ENCODE measurements around the gene CARNS1.

CARNS1 gene, protein sequence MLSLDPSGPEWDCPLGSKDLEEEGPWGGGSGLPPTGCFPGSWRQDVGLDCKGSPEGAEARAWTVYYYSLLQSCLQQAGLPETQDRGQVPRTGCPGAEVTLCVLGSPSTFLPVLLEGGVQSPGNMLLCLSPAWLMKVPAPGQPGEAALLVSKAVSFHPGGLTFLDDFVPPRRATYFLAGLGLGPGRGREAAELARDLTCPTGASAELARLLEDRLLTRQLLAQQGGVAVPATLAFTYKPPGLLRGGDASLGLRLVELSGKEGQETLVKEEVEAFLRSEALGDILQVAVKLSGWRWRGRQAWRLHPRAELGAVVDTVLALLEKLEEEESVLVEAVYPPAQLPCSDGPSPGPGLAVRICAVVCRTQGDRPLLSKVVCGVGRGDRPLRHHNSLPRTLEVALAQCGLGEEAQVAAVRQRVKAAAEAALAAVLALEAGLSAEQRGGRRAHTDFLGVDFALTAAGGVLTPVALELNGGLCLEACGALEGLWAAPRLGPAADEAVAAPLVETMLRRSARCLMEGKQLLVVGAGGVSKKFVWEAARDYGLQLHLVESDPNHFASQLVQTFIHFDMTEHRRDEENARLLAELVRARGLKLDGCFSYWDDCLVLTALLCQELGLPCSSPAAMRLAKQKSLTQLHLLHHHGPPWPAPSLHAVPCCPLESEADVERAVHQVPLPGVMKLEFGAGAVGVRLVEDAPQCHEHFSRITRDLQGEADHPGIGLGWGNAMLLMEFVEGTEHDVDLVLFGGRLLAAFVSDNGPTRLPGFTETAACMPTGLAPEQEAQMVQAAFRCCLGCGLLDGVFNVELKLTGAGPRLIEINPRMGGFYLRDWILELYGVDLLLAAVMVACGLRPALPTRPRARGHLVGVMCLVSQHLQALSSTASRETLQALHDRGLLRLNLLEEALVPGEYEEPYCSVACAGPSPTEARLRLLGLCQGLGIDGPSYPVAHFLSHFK

DNA sequence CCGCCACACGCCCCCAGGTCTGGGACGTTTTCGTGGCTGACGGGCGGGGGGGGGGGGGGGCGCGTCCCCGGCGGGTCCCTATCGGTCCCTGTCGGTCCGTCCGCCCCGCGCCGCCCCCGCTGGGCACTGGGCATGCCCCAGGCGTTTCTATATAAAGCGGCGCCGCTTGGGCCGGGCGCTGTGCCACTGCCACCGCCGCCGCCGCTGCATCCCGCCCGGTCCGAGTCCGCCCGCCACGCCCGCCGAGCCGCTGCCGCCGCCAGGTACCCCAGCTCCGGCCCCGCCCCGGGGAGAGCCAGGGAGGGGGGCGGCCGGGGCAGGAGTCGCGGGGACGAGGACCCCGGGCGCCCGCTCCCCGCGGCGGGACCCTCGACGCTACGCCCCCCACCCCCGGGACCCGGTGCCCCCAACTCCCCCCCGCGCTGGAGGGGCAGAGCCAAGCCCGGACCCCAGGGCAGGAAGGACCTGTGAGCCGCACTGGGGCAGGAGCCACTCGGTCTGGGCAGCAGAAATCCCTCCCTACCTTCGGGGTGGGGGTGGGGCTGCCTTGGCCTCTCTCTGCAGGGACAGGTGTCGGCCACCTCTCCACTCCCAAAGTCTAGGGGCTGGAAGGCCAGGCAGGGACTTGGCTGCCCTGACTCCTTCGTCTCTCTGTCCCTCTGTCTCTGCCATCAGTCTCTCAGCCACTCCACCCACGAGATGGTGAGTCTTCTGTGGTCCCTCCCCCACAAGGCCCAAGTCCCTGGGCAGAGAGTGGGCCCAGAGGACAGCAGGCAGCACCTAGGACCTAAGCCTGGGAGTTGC is at the start of gene CARNS1:
CARNS1 (plus strand) TSS at position 178 of the 804 bp plus-strand sequence; CDS start at position 700, 522 bp downstream.
- no peak for DNase-seq (ENCODE audit: low spot score)

DNA sequence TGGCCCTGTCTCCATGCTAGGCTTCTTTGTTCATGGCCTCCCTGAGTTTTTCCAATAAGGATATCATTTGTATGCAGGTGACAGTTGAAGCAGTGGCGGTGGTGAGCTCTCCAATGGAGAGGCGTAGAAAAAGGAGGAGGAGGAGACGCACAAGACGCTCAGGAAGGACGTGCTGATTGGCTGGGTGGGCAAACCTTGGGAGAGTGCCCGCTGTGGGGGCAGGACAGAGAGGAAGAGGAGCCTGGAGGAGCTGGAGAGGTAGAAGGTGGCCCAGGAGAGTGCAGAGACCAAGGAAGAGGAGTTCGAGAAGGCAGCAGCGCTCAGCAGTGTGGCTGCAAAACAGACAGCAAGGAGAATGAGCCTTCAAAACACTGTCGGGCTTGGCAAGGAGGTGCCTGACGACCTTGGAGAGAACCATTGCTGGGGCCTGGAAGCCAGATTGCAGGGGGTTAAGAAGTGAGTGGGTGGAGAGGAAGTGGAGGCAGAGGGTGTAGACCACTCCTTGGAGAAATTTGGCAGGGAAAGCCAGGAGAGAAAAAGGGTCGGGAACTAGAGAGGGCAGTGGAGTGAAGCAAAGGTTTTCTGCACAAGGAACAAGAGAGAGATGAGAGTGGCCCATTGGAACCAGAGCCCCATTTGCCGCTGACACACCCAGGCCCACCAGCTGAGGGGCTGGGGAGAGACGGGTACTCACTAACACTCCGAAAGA is 49.6 kb upstream of the CARNS1 start:
- no peak for DNase-seq (ENCODE audit: low spot score)

DNA sequence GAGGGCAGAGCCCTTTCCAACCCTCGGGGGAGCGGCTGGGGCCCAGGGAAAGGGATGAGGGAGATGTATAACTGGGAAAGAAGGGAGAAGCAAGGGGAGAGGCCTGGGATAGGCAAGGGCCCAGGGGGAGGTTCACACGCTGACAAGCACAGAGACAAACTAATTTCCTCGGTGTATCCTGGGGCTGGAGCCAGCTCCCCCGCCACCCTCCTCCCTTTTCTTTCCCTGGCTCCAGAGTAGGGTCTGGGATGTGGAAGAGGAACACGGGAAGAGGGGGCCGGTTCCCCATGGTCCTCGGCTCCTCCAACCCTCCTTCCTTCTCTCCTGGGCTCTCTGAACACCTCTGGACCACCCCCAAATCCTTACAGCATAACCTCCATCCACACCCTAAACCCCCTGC is 48.9 kb upstream of the CARNS1 start:
- no peak for DNase-seq (ENCODE audit: low spot score)

DNA sequence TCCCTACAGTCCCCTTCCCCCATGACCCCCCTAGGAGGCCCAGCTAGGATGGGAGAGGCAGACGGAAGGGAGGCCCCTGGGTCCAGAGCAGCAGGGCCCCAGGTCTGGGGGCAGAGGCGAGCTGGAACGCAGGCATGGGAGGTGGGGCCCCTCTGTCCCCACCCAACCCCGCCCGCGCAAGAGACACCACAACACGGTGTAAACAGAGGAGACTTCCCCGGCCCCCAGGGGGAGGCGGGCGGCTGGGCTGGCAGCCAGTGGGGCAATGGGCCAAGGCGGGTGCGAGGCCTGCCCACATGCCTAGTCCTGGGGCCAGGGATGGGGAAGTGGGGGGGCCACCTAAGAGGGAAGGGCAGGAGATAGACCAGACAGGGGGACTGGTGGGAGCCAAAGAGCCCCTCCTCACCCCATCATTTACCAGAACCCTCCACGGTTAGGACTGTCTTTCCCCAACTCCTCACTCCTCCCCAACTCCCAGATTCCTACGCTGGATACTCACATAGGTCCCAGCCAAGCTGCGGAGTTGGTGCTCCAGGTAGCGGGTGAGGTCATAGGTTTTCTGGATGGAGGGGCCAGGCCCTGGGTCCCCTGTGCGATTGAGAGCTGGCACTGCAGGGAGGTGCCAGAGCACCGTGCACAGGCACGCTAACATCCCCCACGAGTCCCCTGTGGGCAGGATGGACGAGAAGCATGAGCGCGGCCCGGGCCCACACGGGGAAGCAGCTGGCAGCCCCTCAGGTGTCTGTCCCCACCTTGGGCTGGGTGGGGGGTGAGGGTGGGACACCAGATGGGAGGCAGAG is 48.3 kb upstream of the CARNS1 start:
- DNase-seq (ENCODE audit: low spot score): no peak

DNA sequence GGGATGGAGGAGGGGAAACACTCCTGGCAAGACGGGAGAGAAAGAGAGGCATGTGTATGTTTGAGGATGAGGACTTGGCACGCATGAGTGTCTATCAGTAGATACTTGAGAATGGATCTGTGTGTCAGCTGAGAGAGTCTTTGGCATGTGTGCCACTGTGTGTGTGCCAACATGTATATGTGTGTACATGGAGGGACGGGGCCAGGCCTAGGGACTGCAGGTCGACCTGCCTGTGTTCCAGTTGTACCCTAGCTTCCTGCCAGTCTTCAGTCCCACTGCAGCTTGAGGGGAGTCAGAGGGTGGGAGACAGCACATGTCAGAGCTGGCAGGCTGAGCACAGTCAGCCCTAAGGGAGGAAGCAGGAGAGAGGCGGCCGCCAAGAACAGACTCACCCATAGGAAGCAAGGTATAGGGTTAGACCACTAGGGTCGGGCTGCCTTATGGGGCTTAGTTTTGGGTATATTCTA is 47.7 kb upstream of the CARNS1 start:
- no peak for DNase-seq (ENCODE audit: low spot score)

DNA sequence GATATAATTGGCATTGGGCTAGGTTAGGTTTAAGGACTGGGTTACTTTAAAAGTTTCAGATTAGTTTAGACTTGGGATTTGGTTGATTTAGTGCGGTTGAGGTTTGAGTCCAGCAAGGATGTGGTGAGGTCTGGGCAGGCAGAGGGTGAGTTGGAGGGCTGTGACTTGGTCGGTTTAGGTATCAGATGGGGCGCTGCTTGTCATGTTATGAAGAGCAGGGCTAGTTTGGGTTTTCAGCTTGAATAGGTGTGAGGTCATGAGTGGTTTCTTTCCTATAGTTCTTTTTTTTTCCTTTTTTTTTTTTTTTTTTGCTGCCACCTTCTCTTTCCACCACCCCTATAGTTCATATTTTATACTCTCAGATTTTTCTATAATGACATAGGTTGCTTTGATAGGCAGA is 46.9 kb upstream of the CARNS1 start:
- no peak for DNase-seq (ENCODE audit: low spot score)

DNA sequence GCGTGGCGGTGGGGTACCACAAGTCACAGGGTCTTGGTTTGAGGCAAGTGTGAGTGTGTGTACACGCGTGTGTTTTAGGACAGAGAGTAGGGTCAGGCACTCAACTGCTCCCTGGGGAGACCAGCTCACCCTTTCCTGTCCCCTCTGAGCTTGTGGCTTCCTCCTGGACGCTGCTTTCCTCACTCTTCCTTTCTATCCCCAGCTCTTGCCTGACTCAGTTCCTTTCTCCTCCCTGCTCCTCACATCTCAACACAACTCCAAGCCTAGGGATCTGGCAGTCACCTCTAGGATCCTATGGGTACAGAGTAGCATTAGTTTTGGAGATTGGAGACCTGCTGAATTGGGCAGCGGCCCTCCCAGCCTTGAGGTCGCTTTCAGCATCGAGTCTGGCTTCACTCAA is 46.2 kb upstream of the CARNS1 start:
- no peak for DNase-seq (ENCODE audit: low spot score)

DNA sequence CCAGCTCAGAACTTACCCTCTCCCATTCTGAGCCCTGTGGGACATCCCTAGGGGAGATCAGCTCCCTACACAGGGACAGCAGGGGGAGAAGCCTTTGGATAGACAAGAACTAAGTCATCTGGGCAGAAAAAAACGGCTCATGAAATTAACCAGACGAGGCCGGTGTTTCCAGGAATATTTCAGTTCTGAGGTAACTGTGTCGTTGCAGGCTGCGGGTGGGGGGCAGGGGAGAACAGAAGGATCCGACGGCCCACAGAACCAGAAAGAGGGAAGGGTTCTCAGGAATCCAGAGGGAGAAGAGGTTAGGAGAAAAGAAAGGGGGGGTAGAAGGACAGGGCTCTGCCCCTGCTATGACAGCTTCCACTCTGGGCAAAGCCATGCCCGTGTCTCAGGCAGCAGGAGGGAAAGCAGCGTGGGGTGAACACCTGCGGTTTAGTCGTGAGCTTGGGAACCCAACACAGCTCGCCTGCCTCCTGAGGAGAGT is 45.6 kb upstream of the CARNS1 start:
- DNase-seq (ENCODE audit: low spot score): no peak

DNA sequence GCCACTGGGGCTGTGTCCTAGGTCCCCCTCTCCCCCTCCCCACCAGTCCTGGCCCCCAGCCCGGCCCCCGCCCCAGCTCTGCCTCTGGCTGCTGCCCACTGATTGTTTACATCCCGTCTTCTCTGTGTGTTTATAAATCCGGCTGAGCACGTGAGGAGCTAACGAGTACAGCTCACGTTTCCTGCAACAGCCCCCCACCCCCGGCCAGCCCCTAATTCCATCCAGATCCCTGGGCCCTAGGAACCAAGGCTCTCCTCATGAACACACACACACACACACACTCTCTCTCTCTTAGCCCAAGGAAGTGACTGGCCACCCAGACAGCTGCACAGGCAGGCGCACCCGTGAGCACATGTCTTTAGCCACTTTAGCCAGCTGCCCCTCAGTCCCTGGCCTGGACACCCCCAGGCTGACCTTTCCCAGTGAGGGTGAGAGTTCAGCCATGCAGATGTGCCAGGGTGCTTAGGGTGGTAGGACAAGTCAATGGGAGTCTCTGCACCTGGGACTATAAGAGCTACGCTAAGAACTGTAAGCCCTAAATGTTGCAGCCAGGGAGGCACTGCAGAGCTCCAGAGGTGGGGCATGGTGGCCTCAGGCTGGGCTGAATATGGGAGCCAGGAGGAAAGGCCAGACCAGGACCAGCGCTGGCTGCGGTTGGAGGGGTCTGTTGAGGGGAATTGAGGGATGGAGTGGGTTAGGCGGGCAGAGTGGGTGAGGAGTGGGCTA is 45.0 kb upstream of the CARNS1 start:
- no peak for DNase-seq (ENCODE audit: low spot score)

DNA sequence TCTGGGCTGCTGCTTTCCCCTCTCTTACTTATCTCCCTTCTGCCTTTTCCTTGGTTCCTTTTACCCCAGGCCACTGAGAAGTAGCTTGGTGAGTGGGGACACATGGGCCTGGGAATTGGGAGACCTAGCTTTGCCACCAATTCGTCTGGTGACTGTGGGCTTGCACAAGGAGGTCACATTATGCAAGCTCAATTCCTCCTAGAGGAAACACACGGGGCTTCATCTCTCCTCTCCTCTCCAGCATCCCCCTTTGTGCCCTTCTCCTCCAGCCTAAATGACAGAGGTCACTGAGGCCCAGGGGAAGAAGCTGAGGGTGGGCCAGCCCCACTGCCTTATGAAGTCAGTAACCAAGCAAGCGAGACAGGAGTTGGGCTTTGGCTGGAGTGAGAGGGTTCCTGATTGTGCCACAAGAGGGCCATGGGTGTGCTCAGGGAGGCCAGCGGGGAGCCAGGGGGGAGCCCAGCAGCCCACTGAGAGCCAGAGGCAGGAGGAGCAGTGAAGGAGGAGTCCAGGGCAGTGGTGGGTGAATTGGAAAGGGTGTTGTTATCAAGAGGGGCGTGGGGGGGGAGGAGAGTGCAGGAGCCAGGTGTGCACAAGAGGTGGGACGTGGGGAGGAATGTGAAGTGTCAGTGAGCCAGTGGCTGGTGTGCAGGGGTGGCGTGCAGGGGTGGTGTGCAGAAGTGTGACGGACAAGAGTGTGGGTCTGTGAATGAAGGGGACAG is 44.1 kb upstream of the CARNS1 start:
- no peak for DNase-seq (ENCODE audit: low spot score)

DNA sequence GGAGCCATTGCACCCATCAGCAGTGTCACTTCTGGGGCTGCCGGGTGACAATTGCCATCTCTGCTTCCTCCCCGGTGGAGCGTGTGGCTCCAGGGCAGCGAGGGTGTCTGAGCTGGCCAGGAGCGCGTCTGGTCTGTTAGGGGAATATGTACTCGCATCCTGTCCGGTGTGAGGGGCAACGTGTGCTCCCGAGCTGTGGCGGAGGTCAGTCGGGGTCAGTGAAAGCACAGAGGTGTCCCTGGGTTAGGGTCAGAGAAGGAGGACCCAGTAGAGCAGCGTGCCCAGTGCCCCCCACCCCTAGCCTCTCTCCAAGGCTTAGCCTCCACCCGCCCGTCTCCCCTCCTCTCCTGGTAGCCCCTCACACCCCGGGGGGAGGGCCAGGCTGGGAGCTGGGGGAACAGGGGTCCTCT is 43.6 kb upstream of the CARNS1 start:
- DNase-seq (ENCODE audit: low spot score): no peak

DNA sequence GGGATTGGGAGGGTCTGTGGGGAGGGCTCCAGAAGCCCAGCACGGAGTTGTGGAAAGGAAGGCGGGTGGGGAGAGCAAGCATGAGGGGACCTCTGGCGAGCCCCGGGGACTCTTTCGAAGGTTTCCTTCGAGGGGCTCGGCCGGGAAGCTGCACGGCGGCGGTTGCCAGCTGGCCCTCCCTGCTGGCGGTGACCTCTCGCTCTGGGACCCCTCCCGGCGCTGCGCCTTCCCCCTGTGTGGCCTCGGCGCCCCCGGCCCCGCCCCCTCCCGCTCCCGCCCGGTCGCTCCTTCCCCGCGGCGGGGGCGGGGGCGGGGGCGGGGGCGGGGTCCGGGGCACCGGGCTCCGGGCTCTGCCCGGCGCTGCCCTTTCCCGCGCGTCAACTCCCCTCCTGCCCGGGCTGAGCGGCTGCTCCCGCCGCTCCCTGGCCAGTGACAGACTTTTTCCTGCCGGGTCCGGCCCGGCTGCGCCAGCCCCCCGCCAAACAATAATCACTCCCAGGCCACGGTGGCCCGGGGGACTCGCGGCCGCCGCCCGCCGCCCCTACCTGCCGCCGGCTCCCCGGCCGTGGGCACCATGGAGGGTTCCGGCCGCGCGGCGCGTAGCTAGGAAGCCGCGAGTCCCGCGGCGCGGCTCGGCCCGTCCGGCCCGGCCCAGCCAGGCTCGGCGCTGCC is 43.0 kb upstream of the CARNS1 start:
- no peak for DNase-seq (ENCODE audit: low spot score)

DNA sequence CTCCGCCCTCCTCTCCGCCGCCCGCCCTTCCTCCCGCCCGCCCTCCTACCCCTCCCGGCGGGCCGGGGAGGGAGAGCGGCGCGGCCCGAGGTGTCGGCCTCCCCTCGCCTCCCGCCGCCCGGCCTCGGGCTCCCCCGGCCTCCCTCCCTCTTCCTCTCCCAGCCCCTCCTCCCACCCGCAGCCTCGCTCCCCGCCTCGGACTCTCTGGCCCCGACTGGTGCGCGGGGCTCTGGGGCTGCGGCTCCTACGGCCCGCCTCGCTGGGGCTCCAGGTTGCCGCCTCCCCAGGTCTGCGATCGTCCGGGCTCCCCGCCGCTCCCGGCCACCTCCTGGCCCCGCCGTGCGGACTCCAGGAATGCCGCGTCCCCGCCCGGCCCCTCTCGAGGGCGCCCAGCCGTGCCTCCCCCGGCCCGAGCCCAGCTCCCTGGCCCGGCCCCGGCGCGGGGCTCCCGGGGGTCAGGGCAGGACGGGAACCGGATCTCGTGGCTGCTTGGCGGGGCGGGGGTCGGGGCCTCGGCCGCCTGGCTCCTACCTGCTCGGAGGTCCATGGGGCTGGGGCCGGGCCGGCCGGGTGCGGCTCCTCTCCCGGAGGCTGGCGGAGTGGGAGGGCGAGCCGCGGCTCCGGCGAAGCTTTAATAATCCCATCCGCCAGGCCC is 42.4 kb upstream of the CARNS1 start, which contains the start of gene CLCF1:
CLCF1 (minus strand) TSS at position 606 of the 655 bp plus-strand sequence; CDS start at position 547, 59 bp downstream.
- no peak for DNase-seq (ENCODE audit: low spot score)

DNA sequence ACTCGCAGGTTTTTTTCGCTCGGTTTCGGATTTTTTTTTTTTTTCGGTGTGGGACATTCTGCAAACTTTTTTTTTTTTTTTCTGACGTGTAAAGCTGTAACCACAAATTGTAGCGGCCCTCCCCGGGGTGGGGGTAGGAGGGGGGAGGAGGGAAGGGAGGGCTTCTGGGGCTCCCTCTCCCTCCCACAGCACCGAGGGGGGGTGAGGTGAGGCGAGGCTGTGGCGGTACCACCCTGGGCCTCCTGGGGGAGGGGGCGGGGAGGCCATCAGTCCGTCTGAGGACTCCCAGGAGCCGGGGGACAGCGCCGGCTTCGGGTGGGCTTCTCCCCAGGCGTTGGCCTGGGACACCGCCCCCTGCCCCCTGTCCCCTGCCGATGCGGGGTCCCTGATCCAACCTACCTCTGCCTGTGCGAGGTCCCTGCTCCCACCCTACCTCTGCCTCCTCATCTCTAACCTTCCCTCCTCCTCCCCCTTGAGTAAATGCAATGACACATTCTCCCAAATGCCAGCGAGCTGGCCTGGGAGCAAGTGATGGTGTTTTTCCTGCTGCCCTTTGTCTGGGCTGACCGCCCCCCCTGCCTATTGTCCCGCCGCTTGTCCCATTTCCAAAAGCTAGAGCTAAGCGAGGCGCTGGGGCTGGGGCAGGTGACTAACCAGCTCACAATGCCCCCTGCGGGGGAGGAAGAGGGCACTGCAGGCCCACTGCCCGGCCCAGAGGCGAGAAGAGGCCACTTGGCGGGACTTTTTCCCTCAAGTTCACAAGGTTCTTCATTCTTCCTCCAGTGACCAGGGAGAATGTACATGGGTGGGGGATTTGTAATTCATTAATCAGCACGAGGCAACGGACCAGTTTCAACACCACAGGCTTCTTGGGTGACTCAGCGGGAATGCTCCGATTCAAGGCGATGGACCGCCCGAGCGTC is 41.6 kb upstream of the CARNS1 start:
- no peak for DNase-seq (ENCODE audit: low spot score)

DNA sequence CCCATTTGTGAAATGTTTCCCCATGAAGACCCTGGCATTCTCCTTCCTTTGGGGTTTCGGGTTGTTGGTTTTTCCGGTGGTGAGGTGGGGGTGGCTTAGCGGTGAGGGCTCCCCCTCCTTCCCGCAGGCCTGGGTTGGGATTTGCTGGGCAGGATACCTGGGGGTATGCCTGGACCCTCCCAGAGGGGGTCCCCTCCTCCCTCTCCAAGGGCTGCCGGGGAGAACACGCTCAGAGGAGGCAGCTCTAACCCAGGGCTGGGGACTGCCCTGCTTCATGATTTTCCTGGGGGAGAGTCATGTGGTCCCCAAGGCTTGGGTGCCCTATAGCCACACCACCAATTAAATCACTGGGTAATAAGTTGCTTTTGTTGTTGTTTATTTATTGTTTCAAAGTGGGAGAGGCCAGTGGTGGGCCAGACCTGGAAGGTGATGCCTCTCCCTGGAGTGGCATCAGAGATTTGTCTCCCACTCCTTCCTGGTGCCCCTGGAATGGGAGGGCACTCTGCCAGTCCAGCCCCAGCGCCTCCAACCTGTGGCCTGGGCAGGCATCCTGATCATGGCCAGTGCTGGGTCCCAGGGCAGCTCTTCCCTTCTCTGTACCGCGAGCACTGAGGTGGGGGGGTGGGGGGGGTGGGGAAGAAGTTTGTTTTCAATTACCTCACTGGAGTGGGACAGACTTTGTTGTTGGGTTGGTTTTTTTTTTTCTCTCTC is 40.8 kb upstream of the CARNS1 start:
- DNase-seq (ENCODE audit: low spot score): no peak
